WTC11 (cell line): ENCODE measurements around the gene CYP24A1. TPM values are rescaled to one million over a fixed set of nuclear protein-coding genes. Genes with fewer than 3 reads are reported as not detected.

Experiments used
- ATAC-seq: fragments of 200-7000 bp; cut with Tn5 transposase; 2 replicates; pipeline ENCODE4 v1.10.0; 2021; ENCODE audit warnings: mild to moderate bottlenecking, moderate library complexity
- CTCF ChIA-PET: fragments of 300-600 bp; sonication (Branson Sonifier 250); formaldehyde crosslinking; loops from one replicate; lab custom pipeline; 2021; ENCODE audit warnings: antibody characterized with exemption; lab: Charles Lee
- POLR2A ChIA-PET: fragments of 350-600 bp; sonication (Branson Sonifier 250); formaldehyde crosslinking; loops from one replicate; lab custom pipeline; 2021; ENCODE audit warnings: antibody characterized with exemption; lab: Charles Lee
- DNase-seq: peaks from one replicate; pipeline ENCODE4 v3.0.0; 2021; ENCODE audit warnings: low spot score
- H3K27ac Mint-ChIP-seq: 2 replicates; pipeline ENCODE4 v1.8.0; 2021; ENCODE audit warnings: mixed read lengths
- H3K27me3 Mint-ChIP-seq: 2 replicates; pipeline ENCODE4 v1.8.0; 2021; ENCODE audit warnings: low read depth, mild to moderate bottlenecking, moderate library complexity, mixed read lengths
- H3K36me3 Mint-ChIP-seq: 2 replicates; pipeline ENCODE4 v1.8.0; 2021; ENCODE audit warnings: mixed read lengths
- H3K4me1 Mint-ChIP-seq: 2 replicates; pipeline ENCODE4 v1.8.0; 2022; ENCODE audit warnings: mixed read lengths
- H3K4me3 Mint-ChIP-seq: 2 replicates; pipeline ENCODE4 v1.8.0; 2021; ENCODE audit warnings: mild to moderate bottlenecking, moderate library complexity, mixed read lengths
- H3K9me3 Mint-ChIP-seq: 2 replicates; pipeline ENCODE4 v1.8.0; 2021; ENCODE audit warnings: mixed read lengths
- CREB1 ChIP-seq: sonication (generic); formaldehyde crosslinking; IDR thresholded peaks from 2 replicates; pipeline ENCODE4 v1.8.0; 2023; ENCODE audit warnings: mild to moderate bottlenecking, missing genetic modification reagents
- ELF4 ChIP-seq: sonication (generic); formaldehyde crosslinking; IDR thresholded peaks from 2 replicates; pipeline ENCODE4 v1.8.1; 2022; ENCODE audit warnings: low read depth, mild to moderate bottlenecking, moderate library complexity, missing genetic modification reagents
- EMX1 ChIP-seq: fragments of 250-450 bp; sonication (Bioruptor Pico); IDR thresholded peaks from 2 replicates; pipeline ENCODE4 v1.8.0; 2021; ENCODE audit warnings: mild to moderate bottlenecking
- ETV6 ChIP-seq: sonication (generic); formaldehyde crosslinking; IDR thresholded peaks from 2 replicates; pipeline ENCODE4 v1.8.1; 2022; ENCODE audit warnings: mild to moderate bottlenecking, missing genetic modification reagents
- JUN ChIP-seq: sonication (generic); formaldehyde crosslinking; IDR thresholded peaks from 2 replicates; pipeline ENCODE4 v1.8.0; 2023; ENCODE audit warnings: mild to moderate bottlenecking, missing genetic modification reagents
- MXD4 ChIP-seq: fragments of 250-450 bp; sonication (Bioruptor Pico); IDR thresholded peaks from 2 replicates; pipeline ENCODE4 v1.8.0; 2021; ENCODE audit warnings: mild to moderate bottlenecking, moderate library complexity, borderline replicate concordance
- SMAD3 ChIP-seq: sonication (generic); formaldehyde crosslinking; IDR thresholded peaks from 2 replicates; pipeline ENCODE4 v1.8.0; 2022; ENCODE audit warnings: missing genetic modification reagents, mild to moderate bottlenecking, borderline replicate concordance
- SOX15 ChIP-seq: fragments of 250-450 bp; sonication (Bioruptor Pico); IDR thresholded peaks from 2 replicates; pipeline ENCODE4 v1.9.0; 2021; ENCODE audit warnings: mild to moderate bottlenecking
- SP1 ChIP-seq: sonication (generic); formaldehyde crosslinking; conservative IDR thresholded peaks from 2 replicates; pipeline ENCODE4 v1.8.1; 2022; ENCODE audit warnings: missing genetic modification reagents
- ZNF121 ChIP-seq: sonication (generic); formaldehyde crosslinking; IDR thresholded peaks from 2 replicates; pipeline ENCODE4 v1.8.0; 2023; ENCODE audit warnings: missing genetic modification reagents
- ZNF219 ChIP-seq: sonication (generic); formaldehyde crosslinking; IDR thresholded peaks from 2 replicates; pipeline ENCODE4 v1.8.0; 2023; ENCODE audit warnings: missing genetic modification reagents, mild to moderate bottlenecking, borderline replicate concordance
- ZNF396 ChIP-seq: fragments of 250-450 bp; sonication (Bioruptor Pico); IDR thresholded peaks from 2 replicates; pipeline ENCODE4 v1.8.0; 2021; ENCODE audit warnings: mild to moderate bottlenecking, moderate library complexity, borderline replicate concordance
- total RNA-seq: library from RNA; stranded (reverse); gene quantifications from 3 replicates; pipeline ENCODE4 v1.2.3, GENCODE V29; 2021
- TF ChIP-seq, protein P1 (sequence below): sonication (generic); formaldehyde crosslinking; IDR thresholded peaks from 2 replicates; pipeline ENCODE4 v1.8.0; 2023; ENCODE audit warnings: missing genetic modification reagents
- TF ChIP-seq, protein P2 (sequence below): fragments of 250-450 bp; sonication (Bioruptor Pico); IDR thresholded peaks from 2 replicates; pipeline ENCODE4 v1.8.0; 2021; ENCODE audit warnings: mild to moderate bottlenecking
- TF ChIP-seq, protein P3 (sequence below): sonication (generic); formaldehyde crosslinking; IDR thresholded peaks from 2 replicates; pipeline ENCODE4 v1.8.0; 2022; ENCODE audit warnings: mild to moderate bottlenecking, missing genetic modification reagents
- TF ChIP-seq, protein P4 (sequence below): fragments of 250-450 bp; sonication (Bioruptor Pico); IDR thresholded peaks from 2 replicates; pipeline ENCODE4 v1.9.0; 2021; ENCODE audit warnings: mild to moderate bottlenecking
- TF ChIP-seq, protein P5 (sequence below): fragments of 250-450 bp; sonication (Bioruptor Pico); IDR thresholded peaks from 2 replicates; pipeline ENCODE4 v1.9.0; 2021; ENCODE audit warnings: mild to moderate bottlenecking, borderline replicate concordance
- TF ChIP-seq, protein P6 (sequence below): sonication (generic); formaldehyde crosslinking; IDR thresholded peaks from 2 replicates; pipeline ENCODE4 v1.8.0; 2023; ENCODE audit warnings: missing genetic modification reagents, mild to moderate bottlenecking, borderline replicate concordance
- TF ChIP-seq, protein P7 (sequence below): sonication (generic); formaldehyde crosslinking; IDR thresholded peaks from 2 replicates; pipeline ENCODE4 v1.8.1; 2023; ENCODE audit warnings: mild to moderate bottlenecking, missing genetic modification reagents

The CYP24A1 gene
- total RNA-seq, 1 experiment from 2014 or later: not detected

DNA sequence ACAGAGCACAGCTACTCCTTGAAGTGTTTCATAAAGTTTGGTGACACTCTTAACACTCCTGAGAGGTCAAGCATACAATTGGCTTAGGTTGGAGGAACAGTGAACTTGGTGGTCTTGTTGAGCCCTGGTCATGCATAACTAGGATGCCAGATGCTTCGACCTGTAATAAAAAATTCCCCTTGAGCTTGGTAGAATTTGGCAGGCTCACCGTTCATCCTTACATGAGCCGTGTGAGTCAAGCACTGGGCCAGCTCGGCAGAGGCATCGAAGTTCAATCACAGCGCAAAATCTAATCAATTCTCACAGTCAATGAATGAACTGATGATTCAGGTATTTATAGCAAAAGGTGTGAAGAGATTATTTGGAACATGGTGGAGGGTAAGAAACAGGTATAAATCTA is 33.7 kb downstream of the CYP24A1 start (continued):
- TF ChIP-seq, protein P1, sequence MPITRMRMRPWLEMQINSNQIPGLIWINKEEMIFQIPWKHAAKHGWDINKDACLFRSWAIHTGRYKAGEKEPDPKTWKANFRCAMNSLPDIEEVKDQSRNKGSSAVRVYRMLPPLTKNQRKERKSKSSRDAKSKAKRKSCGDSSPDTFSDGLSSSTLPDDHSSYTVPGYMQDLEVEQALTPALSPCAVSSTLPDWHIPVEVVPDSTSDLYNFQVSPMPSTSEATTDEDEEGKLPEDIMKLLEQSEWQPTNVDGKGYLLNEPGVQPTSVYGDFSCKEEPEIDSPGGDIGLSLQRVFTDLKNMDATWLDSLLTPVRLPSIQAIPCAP: no peak

DNA sequence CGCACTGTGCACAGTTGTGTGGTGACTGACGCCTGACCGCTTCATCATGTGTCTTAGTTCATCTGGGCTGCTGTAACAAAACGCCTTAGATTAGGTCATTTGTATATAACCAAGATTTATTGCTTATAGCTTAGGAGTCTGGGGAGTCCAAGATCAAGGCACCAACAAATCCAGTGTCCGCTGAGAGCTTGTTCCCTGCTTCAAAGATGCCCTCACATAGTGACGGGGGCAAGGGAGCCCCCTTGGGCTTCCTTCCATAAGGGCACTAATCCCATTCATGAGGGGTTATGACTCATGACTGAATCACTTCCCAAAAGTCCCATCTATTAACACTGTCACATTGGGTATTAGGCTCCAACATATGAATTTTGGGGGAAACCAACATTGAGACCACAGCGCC is 34.6 kb downstream of the CYP24A1 start:
- CTCF ChIA-PET: no interaction called here
- POLR2A ChIA-PET: no interaction called here
- no peak for ATAC-seq
- DNase-seq: no peak
- peaks cover 16% of the 10 kb centered on the region for H3K9me3 Mint-ChIP-seq
- H3K4me1 Mint-ChIP-seq: no peaks in the 10 kb centered on the region
- no peak overlapping the region for H3K27ac Mint-ChIP-seq
- H3K36me3 Mint-ChIP-seq: no peaks in the 10 kb centered on the region
- no peak overlapping the region for H3K4me3 Mint-ChIP-seq
- H3K27me3 Mint-ChIP-seq: no peaks in the 10 kb centered on the region
- TF ChIP-seq JUN (CRISPR knock-in tag) (no peak), ZNF121 (CRISPR knock-in tag) (no peak), SMAD3 (CRISPR knock-in tag) (no peak), EMX1 (CRISPR knock-in tag) (no peak), ZNF219 (CRISPR knock-in tag) (no peak), SP1 (CRISPR knock-in tag) (no peak), ZNF396 (CRISPR knock-in tag) (no peak), ETV6 (CRISPR knock-in tag) (no peak), SOX15 (CRISPR knock-in tag) (no peak), MXD4 (no peak), ELF4 (CRISPR knock-in tag) (no peak), CREB1 (no peak)
- TF ChIP-seq, protein P2, sequence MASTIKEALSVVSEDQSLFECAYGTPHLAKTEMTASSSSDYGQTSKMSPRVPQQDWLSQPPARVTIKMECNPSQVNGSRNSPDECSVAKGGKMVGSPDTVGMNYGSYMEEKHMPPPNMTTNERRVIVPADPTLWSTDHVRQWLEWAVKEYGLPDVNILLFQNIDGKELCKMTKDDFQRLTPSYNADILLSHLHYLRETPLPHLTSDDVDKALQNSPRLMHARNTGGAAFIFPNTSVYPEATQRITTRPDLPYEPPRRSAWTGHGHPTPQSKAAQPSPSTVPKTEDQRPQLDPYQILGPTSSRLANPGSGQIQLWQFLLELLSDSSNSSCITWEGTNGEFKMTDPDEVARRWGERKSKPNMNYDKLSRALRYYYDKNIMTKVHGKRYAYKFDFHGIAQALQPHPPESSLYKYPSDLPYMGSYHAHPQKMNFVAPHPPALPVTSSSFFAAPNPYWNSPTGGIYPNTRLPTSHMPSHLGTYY (CRISPR knock-in tag): no peak
- TF ChIP-seq, protein P3, sequence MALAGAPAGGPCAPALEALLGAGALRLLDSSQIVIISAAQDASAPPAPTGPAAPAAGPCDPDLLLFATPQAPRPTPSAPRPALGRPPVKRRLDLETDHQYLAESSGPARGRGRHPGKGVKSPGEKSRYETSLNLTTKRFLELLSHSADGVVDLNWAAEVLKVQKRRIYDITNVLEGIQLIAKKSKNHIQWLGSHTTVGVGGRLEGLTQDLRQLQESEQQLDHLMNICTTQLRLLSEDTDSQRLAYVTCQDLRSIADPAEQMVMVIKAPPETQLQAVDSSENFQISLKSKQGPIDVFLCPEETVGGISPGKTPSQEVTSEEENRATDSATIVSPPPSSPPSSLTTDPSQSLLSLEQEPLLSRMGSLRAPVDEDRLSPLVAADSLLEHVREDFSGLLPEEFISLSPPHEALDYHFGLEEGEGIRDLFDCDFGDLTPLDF (CRISPR knock-in tag): no peak
- TF ChIP-seq, protein P4, sequence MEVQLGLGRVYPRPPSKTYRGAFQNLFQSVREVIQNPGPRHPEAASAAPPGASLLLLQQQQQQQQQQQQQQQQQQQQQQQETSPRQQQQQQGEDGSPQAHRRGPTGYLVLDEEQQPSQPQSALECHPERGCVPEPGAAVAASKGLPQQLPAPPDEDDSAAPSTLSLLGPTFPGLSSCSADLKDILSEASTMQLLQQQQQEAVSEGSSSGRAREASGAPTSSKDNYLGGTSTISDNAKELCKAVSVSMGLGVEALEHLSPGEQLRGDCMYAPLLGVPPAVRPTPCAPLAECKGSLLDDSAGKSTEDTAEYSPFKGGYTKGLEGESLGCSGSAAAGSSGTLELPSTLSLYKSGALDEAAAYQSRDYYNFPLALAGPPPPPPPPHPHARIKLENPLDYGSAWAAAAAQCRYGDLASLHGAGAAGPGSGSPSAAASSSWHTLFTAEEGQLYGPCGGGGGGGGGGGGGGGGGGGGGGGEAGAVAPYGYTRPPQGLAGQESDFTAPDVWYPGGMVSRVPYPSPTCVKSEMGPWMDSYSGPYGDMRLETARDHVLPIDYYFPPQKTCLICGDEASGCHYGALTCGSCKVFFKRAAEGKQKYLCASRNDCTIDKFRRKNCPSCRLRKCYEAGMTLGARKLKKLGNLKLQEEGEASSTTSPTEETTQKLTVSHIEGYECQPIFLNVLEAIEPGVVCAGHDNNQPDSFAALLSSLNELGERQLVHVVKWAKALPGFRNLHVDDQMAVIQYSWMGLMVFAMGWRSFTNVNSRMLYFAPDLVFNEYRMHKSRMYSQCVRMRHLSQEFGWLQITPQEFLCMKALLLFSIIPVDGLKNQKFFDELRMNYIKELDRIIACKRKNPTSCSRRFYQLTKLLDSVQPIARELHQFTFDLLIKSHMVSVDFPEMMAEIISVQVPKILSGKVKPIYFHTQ: no peak
- TF ChIP-seq, protein P5, sequence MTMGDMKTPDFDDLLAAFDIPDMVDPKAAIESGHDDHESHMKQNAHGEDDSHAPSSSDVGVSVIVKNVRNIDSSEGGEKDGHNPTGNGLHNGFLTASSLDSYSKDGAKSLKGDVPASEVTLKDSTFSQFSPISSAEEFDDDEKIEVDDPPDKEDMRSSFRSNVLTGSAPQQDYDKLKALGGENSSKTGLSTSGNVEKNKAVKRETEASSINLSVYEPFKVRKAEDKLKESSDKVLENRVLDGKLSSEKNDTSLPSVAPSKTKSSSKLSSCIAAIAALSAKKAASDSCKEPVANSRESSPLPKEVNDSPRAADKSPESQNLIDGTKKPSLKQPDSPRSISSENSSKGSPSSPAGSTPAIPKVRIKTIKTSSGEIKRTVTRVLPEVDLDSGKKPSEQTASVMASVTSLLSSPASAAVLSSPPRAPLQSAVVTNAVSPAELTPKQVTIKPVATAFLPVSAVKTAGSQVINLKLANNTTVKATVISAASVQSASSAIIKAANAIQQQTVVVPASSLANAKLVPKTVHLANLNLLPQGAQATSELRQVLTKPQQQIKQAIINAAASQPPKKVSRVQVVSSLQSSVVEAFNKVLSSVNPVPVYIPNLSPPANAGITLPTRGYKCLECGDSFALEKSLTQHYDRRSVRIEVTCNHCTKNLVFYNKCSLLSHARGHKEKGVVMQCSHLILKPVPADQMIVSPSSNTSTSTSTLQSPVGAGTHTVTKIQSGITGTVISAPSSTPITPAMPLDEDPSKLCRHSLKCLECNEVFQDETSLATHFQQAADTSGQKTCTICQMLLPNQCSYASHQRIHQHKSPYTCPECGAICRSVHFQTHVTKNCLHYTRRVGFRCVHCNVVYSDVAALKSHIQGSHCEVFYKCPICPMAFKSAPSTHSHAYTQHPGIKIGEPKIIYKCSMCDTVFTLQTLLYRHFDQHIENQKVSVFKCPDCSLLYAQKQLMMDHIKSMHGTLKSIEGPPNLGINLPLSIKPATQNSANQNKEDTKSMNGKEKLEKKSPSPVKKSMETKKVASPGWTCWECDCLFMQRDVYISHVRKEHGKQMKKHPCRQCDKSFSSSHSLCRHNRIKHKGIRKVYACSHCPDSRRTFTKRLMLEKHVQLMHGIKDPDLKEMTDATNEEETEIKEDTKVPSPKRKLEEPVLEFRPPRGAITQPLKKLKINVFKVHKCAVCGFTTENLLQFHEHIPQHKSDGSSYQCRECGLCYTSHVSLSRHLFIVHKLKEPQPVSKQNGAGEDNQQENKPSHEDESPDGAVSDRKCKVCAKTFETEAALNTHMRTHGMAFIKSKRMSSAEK (CRISPR knock-in tag): no peak
- TF ChIP-seq, protein P6, sequence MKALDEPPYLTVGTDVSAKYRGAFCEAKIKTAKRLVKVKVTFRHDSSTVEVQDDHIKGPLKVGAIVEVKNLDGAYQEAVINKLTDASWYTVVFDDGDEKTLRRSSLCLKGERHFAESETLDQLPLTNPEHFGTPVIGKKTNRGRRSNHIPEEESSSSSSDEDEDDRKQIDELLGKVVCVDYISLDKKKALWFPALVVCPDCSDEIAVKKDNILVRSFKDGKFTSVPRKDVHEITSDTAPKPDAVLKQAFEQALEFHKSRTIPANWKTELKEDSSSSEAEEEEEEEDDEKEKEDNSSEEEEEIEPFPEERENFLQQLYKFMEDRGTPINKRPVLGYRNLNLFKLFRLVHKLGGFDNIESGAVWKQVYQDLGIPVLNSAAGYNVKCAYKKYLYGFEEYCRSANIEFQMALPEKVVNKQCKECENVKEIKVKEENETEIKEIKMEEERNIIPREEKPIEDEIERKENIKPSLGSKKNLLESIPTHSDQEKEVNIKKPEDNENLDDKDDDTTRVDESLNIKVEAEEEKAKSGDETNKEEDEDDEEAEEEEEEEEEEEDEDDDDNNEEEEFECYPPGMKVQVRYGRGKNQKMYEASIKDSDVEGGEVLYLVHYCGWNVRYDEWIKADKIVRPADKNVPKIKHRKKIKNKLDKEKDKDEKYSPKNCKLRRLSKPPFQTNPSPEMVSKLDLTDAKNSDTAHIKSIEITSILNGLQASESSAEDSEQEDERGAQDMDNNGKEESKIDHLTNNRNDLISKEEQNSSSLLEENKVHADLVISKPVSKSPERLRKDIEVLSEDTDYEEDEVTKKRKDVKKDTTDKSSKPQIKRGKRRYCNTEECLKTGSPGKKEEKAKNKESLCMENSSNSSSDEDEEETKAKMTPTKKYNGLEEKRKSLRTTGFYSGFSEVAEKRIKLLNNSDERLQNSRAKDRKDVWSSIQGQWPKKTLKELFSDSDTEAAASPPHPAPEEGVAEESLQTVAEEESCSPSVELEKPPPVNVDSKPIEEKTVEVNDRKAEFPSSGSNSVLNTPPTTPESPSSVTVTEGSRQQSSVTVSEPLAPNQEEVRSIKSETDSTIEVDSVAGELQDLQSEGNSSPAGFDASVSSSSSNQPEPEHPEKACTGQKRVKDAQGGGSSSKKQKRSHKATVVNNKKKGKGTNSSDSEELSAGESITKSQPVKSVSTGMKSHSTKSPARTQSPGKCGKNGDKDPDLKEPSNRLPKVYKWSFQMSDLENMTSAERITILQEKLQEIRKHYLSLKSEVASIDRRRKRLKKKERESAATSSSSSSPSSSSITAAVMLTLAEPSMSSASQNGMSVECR (CRISPR knock-in tag): no peak
- TF ChIP-seq, protein P7, sequence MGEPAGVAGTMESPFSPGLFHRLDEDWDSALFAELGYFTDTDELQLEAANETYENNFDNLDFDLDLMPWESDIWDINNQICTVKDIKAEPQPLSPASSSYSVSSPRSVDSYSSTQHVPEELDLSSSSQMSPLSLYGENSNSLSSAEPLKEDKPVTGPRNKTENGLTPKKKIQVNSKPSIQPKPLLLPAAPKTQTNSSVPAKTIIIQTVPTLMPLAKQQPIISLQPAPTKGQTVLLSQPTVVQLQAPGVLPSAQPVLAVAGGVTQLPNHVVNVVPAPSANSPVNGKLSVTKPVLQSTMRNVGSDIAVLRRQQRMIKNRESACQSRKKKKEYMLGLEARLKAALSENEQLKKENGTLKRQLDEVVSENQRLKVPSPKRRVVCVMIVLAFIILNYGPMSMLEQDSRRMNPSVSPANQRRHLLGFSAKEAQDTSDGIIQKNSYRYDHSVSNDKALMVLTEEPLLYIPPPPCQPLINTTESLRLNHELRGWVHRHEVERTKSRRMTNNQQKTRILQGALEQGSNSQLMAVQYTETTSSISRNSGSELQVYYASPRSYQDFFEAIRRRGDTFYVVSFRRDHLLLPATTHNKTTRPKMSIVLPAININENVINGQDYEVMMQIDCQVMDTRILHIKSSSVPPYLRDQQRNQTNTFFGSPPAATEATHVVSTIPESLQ: no peak
